ENCODE results near the gene XPNPEP3. TPM values are rescaled to one million over a fixed set of nuclear protein-coding genes. Genes with fewer than 3 reads are reported as not detected.

The XPNPEP3 gene
- polyA plus RNA-seq, 1 donor (not counting 4 experiments of a cell fraction or from before 2014, with no cell fraction given), result 21.1 TPM

DNA sequence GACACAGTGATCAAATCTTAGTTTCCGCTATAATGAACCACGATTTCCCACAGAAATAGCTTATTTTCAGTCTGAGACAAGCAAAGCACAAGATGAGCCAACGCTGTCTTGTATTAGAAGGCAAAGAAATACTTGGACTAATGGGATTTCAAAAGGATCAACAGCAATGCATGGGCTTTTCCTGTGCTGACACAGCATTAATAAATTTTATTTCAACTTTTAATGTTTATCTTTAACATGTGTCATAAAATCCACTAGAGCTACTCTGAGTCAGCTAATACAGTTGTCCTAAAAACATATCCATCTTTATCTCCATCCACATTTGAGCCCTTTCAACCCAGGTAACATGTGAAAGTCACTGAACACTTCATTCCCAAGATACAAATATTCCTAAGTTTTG lies 22.3 kb upstream of the XPNPEP3 start:
- Histone ChIP-seq H3K4me2 (ENCODE audit: control insufficient read depth, extremely low read depth, insufficient read depth, low read depth, low read length) (no peak overlapping the region), H4K20me1 (ENCODE audit: control insufficient read depth, extremely low read depth, insufficient read depth, low read length) (no peaks in the 10 kb centered on the region), H3K9ac (ENCODE audit: control insufficient read depth, extremely low read depth, insufficient read depth, low read length) (no peak overlapping the region), H3K9me1 (ENCODE audit: control insufficient read depth, extremely low read depth, insufficient read depth, low read length) (no peaks in the 10 kb centered on the region), H3K27me3 (ENCODE audit: control insufficient read depth, extremely low read depth, insufficient read depth, low read length) (no peaks in the 10 kb centered on the region), H3K79me2 (ENCODE audit: control insufficient read depth, insufficient read depth, low read length) (peaks cover 18% of the 10 kb centered on the region), H3K4me1 (ENCODE audit: control insufficient read depth, extremely low read depth, insufficient read depth, low read length) (no peaks in the 10 kb centered on the region), H3K4me3 (ENCODE audit: control insufficient read depth in 2 of 3, extremely low read depth in 1 of 3, insufficient read depth in 2 of 3, low read depth in 1 of 3, low read length in 3 of 3) (no peak overlapping the region), H2AFZ (ENCODE audit: control insufficient read depth, low read length) (no peak overlapping the region), H3K27ac (ENCODE audit: control insufficient read depth, insufficient read depth, low read length) (no peak overlapping the region), H3K36me3 (ENCODE audit: control insufficient read depth in 2 of 2, extremely low read depth in 1 of 2, insufficient read depth in 2 of 2, low read length in 2 of 2) (peaks cover 13 to 46% of the 10 kb centered on the region in 2 experiments), H3K9me3 (ENCODE audit: control insufficient read depth, low read depth, low read length) (no peaks in the 10 kb centered on the region)
- TF ChIP-seq, protein P1, sequence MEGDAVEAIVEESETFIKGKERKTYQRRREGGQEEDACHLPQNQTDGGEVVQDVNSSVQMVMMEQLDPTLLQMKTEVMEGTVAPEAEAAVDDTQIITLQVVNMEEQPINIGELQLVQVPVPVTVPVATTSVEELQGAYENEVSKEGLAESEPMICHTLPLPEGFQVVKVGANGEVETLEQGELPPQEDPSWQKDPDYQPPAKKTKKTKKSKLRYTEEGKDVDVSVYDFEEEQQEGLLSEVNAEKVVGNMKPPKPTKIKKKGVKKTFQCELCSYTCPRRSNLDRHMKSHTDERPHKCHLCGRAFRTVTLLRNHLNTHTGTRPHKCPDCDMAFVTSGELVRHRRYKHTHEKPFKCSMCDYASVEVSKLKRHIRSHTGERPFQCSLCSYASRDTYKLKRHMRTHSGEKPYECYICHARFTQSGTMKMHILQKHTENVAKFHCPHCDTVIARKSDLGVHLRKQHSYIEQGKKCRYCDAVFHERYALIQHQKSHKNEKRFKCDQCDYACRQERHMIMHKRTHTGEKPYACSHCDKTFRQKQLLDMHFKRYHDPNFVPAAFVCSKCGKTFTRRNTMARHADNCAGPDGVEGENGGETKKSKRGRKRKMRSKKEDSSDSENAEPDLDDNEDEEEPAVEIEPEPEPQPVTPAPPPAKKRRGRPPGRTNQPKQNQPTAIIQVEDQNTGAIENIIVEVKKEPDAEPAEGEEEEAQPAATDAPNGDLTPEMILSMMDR (optimal IDR thresholded peaks at IDR 0.05 in 1 of 3, IDR thresholded peaks at IDR 0.05 in 1 of 3, conservative IDR thresholded peaks at IDR 0.05 in 1 of 3; ENCODE audit: extremely low read depth in 1 of 3, insufficient read depth in 2 of 3, low read length in 3 of 3), result no peak
- no peak for TF ChIP-seq EZH2 (IDR thresholded peaks at IDR 0.05; ENCODE audit: low read length)
- no peak for DNase-seq (ENCODE audit: low read depth, low spot score)
- no peak for FAIRE-seq
- dilution Hi-C loops (cut with MboI; ENCODE audit: extremely low pct_ligation_motif_present, low sequenced_read_pairs), result no loop called here

DNA sequence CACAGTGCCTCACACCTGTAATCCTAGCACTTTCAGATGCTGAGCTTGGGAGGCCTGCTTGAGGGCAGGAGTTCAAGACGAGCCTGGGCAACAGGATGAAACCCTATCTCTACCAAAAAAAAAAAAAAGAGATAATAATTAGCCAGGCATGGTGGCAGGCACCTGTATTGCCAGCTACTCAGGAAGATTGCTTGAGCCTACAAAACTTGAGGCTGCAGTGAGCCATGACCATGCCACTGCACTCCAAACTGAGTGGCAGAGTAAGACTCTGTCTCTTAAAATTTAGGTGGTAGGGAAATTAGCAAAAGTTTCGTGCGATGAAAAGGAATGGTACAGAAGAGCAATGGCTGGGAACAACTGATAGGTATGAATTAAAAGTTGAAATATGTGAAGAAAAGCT lies 18.5 kb upstream of the XPNPEP3 start:
- Histone ChIP-seq H3K36me3 (ENCODE audit: control insufficient read depth in 2 of 2, extremely low read depth in 1 of 2, insufficient read depth in 2 of 2, low read length in 2 of 2) (peaks cover 12 to 24% of the 10 kb centered on the region in 2 experiments), H3K79me2 (ENCODE audit: control insufficient read depth, insufficient read depth, low read length) (peaks cover 44% of the 10 kb centered on the region), H3K9me3 (ENCODE audit: control insufficient read depth, low read depth, low read length) (no peaks in the 10 kb centered on the region), H3K27me3 (ENCODE audit: control insufficient read depth, extremely low read depth, insufficient read depth, low read length) (no peaks in the 10 kb centered on the region), H3K9ac (ENCODE audit: control insufficient read depth, extremely low read depth, insufficient read depth, low read length) (no peak overlapping the region), H3K4me1 (ENCODE audit: control insufficient read depth, extremely low read depth, insufficient read depth, low read length) (peaks cover 9% of the 10 kb centered on the region), H3K27ac (ENCODE audit: control insufficient read depth, insufficient read depth, low read length) (no peak overlapping the region), H3K4me2 (ENCODE audit: control insufficient read depth, extremely low read depth, insufficient read depth, low read depth, low read length) (no peak overlapping the region), H3K9me1 (ENCODE audit: control insufficient read depth, extremely low read depth, insufficient read depth, low read length) (no peaks in the 10 kb centered on the region), H4K20me1 (ENCODE audit: control insufficient read depth, extremely low read depth, insufficient read depth, low read length) (no peaks in the 10 kb centered on the region), H3K4me3 (ENCODE audit: control insufficient read depth in 2 of 3, extremely low read depth in 1 of 3, insufficient read depth in 2 of 3, low read depth in 1 of 3, low read length in 3 of 3) (no peak overlapping the region), H2AFZ (ENCODE audit: control insufficient read depth, low read length) (no peak overlapping the region)
- FAIRE-seq, result no peak
- DNase-seq (ENCODE audit: low read depth, low spot score), result no peak
- dilution Hi-C loops (cut with MboI; ENCODE audit: extremely low pct_ligation_motif_present, low sequenced_read_pairs), result no loop called here
- no peak for TF ChIP-seq EZH2 (IDR thresholded peaks at IDR 0.05; ENCODE audit: low read length)
- TF ChIP-seq, protein P1 (optimal IDR thresholded peaks at IDR 0.05 in 1 of 3, IDR thresholded peaks at IDR 0.05 in 1 of 3, conservative IDR thresholded peaks at IDR 0.05 in 1 of 3; ENCODE audit: extremely low read depth in 1 of 3, insufficient read depth in 2 of 3, low read length in 3 of 3), result no peak

All from keratinocyte (primary cell).